Testis (tissue), 2 donors: ENCODE data around the gene CCDC33.

ENCODE experiments used
- CTCF ChIP-seq, 3 experiments: fragments of 450-650 bp in 2 of 3; fragments of 200-600 bp in 1 of 3; sonication (generic) in 1 of 3; IDR thresholded peaks; one replicate each; pipeline ENCODE4 v1.5.1; 2016 to 2019; ENCODE audit warnings: antibody characterized with exemption in 3 of 3, mild to moderate bottlenecking in 2 of 3, moderate library complexity in 1 of 3
- POLR2A ChIP-seq: fragments of 450-650 bp; IDR thresholded peaks from one replicate; pipeline ENCODE4 v1.6.1; 2017; ENCODE audit warnings: antibody characterized with exemption, mild to moderate bottlenecking, moderate library complexity

DNA sequence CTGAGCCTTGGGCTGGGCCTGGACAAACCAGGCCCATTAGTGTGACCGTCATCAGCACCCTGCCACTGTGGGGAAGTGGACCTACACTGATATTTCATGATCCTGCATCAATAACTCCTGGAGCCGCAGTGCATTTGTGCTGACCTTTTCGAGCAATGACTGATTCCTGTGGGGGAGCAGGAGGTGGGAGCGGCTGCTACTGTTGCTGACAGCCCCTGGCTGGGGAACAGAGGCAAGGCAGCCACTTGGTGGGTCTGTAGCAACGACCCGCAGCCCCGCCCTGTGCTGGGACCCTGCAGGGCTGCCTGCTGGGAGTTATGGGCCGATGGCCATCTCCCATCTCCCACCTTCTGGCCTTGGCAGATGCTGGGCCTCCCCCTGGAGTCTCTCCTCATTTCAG, 42.1 kb downstream of the CCDC33 start:
- TF ChIP-seq CTCF (IDR thresholded peaks at IDR 0.05) (no peak), POLR2A (no peak)
